PC-9 (cell line): ENCODE results near the gene STC2.

Source experiments
- CTCF ChIP-seq: fragments of 200-600 bp; sonication (generic); conservative IDR thresholded peaks from 2 replicates; pipeline ENCODE4 v1.6.1; 2017; ENCODE audit warnings: mixed run types, antibody characterized with exemption, mild to moderate bottlenecking, moderate library complexity
- EZH2 ChIP-seq: fragments of 200-600 bp; sonication (generic); IDR thresholded peaks from 2 replicates; pipeline ENCODE4 v1.8.0; 2017; ENCODE audit warnings: antibody characterized with exemption, low read depth

GRCh38 chr5:173317852-173318251 is 10.4 kb downstream of the STC2 start:
- TF ChIP-seq CTCF (no peak), EZH2 (no peak)
